ENCODE data around the gene NCBP1.

DNA sequence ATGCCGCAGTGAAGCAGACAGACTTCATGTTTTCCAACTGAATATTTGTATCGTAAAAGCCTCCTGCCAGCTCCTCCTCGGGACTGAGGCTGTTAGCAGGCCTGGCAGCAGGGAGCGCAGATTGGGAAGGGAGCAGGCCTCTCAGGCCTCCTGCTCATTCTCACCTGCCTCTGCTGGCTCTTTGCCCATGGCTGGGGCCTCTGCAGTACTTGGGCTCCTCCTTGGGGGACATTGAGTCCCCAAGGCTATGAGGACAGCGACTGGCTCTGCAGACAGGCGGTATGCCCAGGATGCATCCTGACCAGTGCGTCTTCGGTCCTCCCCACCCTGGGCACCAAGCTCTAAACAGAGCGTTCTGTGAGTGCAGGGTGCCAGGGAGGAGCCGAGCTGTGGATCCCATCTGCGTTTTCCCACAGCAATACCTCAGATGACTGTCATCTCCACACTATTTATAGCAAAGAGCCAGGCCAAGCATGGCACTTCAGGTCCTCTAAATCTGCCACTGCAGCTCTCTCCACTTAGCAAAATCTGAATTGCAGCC, 39.2 kb upstream of the NCBP1 start:
- TF ChIP-seq SIN3A (IDR thresholded peaks at IDR 0.05; ENCODE audit: borderline replicate concordance, insufficient read depth, low read length) (no peak), TAF1 (IDR thresholded peaks at IDR 0.05; ENCODE audit: borderline replicate concordance, insufficient read depth, low read length) (no peak), POLR2AphosphoS5 (IDR thresholded peaks at IDR 0.05; ENCODE audit: low read depth, low read length) (no peak)
